Measurements from ENCODE around the gene ZNF783.
"Not testable (repeated sequence)": the region's sequence is repeated elsewhere in the genome, so short reads cannot be mapped to it uniquely, and the experiment has no call there.

The ZNF783 gene

DNA sequence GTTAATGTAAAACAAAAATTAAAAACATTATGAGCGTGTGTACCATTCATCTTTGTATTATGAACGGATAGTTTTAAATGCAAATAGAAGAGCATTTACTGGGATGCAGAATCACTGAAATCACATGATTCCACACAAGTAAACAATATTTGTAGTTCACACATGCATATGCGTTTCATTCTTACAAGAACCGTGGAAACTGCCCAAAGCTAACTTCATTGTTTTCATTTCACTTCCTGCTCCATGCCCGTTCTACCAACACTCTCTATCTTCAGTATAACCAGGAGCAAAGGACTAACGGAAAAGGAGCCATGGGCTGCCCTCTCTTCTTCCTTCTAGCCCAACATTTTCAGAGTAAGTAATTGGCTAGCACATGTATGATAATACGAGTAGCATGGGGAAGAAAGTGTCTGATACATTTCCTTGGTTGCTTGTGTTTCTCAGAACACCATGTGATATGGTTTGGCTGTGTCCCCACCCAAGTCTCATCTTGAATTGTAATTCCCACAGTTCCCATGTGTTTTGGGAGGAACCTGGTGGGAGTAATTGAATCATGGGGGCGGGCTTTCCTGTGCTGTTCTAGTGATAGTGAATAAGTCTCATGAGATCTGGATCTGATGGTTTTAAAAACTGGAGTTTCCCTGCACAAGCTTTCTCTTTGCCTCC is 38.8 kb downstream of the ZNF783 start:
- no peak for DNase-seq (ENCODE audit: low read depth)

DNA sequence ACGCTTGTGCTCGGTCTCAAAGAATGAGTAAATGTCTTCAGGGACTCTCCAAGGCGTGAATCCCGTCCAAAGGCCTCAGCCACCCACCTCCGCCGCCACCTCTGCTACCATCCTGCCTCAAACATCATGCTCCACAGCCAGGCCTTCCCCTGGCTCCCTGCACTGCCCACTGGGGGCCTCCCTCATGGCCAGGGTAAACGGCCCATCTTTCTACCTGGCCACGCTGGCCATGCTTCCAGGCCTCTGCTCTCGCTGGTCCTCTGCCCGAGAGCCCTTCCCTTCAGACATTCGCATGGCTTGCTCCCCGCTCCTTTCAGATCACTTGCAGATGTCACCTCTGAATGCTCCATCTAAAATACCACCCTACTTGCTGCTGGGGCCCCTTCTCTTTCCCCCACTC is 40.2 kb downstream of the ZNF783 start:
- no peak for DNase-seq (ENCODE audit: low read depth)

DNA sequence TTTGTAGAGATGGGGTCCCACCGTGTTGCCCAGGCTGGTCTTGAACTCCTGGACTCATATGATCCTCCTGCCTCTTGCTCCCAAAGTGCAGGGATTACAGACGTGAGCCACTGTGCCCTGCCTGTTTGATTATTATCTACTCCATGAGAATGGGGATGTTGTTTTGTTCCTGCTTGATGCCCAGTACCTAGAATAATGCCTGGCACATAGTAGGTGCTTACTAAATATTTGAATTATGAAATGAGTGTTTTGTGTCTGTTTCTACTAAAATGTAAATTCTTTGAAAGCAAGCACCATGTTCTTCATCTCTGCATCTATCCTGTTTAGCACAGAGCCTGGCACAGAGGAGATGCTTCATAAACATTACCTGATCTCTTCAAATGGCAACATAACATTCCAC is 40.9 kb downstream of the ZNF783 start:
- no peak for DNase-seq (ENCODE audit: low read depth)

DNA sequence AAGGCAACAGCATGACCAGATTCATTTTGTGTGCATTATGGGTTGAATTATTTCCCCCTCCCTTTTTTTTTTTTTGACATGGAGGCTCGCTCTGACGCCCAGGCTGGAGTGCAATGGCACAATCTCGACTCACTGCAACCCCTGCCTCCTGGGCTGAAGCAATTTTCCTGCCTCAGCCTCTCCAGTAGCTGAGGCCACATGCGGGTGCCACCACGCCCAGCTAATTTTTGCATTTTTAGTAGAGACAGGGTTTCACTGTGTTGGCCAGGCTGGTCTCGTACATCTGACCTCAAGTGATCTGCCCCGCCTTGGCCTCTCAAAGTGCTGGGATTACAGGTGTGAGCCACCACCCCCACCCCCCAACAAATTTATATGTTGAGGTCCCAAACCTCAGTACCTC is 42.0 kb downstream of the ZNF783 start:
- DNase-seq (ENCODE audit: low read depth) = no peak

DNA sequence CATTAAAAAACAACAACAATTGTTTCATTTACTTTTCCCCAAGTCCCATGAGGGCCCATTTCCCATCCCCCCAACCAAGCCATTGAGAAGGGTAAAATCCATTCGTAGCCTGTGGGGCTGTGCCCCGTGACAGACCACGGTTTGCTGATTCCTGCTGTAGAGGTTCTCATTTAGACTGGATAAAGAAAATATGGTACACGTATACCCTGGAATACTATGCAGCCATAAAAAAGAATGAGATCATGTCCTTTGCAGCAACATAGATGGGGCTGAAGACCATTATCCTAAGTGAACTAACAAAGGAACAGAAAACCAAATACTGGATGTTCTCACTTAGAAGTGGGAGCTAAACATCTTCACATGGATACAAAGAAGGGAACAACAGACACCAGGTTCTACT is 44.9 kb downstream of the ZNF783 start:
- no peak for DNase-seq (ENCODE audit: low read depth)

DNA sequence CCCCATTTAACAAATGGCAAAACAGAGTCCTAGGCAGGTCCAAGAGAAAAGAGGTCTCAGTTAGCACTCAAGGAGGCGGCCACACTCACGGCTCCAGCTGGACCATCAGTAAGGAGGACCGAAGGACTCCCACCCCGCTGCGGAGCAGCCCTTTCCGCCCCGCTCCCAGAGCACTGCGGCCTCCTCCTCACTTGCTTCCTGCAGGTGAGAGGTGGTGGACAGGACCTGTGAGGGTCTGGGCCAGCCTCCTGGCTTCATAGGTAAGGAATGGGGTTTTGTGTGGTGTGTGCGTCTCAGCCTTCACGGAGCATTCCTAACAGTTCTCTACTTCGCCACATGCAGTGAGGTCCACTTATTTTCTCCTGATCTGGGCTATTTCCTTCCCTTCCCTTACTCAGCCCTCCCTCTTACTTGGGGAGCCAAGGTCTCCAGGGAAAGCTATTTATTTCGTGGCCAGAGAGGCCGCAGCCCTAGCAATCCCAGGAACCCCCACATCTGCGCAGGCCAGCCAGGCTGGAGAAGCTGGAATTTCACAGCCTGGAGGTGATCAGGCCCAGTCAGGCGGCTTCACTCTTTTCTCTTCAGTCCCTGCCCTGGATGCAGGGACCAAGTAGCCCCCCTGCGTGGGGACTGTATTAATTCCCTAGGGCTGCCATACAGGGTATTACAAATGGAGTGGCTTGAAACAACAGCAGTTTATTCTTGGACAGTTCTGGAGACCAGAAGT is 45.9 kb downstream of the ZNF783 start:
- DNase-seq (ENCODE audit: low read depth) = no peak

DNA sequence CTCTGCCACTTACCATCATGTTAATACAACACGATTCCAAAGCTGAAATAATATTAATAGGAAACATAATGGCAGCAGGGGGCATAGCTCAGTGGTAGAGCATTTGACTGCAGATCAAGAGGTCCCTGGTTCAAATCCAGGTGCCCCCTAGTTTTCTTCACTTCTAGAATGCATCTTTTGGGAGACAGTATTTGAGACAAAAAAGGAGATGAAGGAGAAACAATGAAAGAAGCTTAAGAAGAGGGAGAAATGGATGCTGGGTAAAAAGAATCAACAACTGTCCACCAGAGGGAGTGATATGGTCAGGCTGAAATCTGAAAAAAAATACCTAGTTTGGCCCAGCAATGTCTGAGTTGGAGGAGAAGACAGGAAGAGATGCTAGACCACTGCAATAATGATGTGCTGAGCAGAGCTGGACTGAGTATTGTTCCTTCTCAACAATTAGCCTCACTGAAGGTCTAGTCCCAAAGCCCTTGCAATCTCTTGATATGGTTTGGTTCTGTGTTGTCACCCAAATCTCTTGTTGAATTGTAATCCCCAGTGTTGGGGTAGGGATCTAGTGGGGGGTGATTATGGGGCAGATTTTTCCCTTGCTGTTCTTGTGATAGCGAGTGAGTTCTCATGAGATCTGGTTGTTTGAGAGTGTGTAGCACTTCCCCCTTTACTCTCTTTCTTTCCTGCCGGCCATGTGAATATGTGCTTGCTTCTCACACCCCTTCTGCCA is 48.3 kb downstream of the ZNF783 start:
- no peak for DNase-seq (ENCODE audit: low read depth)

DNA sequence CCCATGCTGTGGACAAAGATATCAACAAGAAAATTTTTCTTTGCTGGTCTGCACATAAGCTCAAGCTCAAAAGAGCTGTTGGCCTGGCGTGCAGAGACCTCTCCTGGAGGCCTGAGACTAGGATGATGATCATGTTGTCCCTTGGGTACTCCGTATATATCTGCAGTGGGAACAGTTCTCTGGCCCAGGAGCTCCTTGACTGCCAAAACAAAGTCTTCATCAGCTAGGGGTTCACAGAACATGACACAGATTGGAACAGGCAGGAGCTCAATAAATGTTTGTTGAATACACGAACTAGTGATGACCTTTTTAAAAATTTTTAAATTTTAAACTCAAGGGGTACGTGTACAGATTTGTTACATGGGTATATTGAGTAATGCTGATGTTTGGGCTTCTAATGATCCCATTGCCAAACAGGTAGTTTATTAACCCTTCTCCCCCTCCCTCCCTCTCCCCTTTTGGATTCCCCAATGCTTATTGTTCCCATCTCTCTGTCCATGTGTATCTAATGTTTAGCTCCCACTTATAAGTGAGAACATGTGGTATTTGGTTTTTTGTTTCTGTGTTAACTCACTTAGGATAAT is 49.1 kb downstream of the ZNF783 start:
- no peak for DNase-seq (ENCODE audit: low read depth)

DNA sequence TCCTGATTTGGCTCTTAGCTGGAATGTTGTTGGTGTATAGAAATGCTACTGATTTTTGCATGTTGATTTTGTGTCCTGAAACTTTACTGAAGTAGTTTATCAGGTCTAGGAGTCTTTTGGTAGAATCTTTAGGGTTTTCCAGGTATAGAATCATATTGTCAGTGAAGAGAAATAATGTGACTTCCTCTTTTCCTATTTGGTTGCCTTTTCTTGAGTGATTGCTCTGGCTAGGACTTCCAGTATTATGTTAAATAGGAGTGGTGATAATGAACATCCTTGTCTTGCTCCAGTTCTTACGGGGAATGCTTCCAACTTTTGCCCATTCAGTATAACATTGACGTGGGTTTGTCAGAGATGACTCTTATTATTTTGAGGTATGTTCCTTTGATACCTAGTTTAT is 52.0 kb downstream of the ZNF783 start:
- DNase-seq (ENCODE audit: low read depth) = no peak

DNA sequence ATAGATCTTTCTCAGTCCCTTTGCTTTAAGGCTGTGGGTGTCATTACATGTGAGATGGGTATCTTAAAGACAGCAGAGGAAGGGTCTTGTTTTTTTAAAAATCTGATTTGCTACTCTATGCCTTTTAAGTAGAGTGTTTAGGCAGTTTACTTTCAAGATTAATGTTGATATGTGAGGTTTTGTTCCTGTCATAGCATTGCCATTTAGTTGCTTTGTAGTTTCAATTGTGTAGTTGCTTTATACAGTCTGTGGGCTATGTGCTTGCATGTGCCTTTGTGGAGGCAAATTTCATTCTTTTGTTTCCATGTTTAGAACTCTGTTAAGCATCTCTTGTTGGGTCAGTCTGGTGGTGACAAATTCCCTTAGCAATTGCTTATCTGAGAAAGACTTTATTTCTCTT is 54.6 kb downstream of the ZNF783 start:
- DNase-seq (ENCODE audit: low read depth) = no peak

DNA sequence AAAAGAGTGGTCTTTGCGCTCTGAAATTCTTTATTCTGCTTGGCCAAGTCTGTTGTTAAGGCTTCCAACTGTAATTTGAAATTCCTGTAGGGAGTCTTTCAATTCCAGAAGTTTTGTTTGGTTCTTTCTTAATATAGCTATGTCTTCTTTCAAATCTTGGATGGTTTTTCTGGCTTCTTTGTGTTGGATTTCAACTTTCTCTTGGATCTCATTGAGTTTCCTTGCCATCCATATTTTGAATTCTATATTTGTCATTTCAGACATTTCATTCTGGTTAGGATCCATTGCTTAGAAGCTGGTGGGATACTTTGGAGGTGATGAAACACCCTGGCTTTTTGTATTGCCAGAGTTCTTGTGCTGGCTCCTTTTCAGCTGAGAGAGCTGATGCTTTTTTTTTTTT is 55.5 kb downstream of the ZNF783 start:
- DNase-seq (ENCODE audit: low read depth) = no peak

DNA sequence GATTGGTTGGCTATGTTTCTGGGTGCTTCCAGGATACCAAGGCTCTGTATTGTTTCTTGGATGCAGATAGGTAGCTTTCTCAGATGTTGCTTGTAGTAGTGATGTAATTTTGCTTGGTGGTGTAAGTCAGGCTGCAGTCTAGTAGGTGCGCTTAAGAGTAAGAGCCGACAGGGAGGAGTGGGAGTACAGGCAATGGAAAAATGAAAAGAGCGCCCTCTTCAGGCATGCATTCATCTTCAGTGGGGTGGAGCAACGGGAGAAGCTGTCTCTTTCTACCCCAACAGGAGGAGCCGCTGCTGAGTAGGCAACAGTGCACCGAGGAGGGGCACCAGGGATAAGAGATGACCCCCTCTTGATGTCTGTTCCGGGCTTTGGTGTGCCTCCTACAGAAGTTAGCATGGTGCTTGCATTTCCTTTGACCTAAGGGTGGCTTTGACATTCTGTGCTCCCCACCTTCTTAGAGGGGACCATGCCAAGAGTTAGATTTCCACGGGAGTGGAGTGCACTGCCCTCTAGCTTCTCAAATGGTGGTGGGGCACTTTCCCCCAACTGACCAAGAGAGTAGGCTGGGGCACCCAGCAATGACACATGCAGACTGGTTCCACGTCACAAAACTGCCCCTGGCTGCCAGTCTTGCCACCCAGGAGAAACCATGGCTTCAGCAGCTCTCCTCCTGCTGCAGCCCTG is 56.1 kb downstream of the ZNF783 start:
- no peak for DNase-seq (ENCODE audit: low read depth)

DNA sequence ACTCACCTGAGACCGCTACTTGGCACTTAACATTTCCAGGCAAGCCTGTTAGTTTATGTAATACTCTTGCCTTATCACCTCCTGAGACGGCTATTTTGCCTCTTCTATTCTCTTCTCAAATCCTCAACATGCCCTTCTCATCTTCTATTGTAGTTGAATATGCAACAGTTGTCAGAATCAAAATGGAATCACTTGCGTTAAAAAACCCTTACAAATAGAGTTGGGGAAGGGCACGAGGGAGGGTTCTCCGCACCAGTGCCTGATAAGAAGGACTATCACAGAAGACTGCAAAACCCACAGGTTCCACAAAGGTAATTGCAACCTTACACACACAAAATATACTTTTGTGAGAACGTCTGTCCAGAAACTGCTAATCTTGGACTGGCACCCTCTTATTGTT is 57.4 kb downstream of the ZNF783 start:
- DNase-seq (ENCODE audit: low read depth) = no peak

DNA sequence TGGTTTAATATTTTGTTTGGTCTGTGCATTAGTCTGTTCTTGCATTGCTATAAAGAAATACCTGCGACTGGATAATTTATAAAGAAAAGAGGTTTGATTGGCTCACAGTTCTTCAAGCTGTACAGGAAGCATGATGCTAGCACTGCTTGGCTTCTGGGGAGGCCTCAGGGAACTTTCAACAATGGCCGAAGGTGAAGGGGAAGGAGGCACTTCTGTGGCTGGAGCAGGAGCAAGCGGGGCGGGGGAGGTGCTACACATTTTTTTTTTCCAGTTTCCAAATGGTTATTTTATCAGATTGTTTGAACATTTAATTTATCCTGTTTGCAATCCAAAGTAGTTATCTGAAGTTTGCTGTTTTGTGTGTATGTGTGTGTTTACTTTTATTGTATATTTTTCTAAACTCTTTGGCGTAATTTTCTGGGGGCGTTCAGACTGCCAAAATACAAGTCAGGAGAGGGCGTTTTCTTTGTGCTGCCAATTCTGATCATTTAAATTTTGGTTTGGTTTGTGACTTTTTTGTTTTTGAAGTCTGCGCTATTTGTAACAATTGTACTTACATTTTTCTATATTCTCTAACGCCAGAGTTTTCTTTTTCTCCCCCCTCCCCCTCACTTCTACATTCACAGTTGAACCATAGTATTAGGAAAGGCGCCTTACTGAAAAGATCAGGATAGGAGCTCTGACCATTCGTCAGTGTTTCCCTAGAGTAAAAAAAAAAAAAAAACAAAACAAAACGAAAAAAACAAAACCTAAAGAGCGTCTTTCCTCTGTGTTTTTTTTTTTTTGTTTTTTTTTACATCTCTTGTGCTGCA is 58.5 kb downstream of the ZNF783 start:
- DNase-seq (ENCODE audit: low read depth) = no peak

DNA sequence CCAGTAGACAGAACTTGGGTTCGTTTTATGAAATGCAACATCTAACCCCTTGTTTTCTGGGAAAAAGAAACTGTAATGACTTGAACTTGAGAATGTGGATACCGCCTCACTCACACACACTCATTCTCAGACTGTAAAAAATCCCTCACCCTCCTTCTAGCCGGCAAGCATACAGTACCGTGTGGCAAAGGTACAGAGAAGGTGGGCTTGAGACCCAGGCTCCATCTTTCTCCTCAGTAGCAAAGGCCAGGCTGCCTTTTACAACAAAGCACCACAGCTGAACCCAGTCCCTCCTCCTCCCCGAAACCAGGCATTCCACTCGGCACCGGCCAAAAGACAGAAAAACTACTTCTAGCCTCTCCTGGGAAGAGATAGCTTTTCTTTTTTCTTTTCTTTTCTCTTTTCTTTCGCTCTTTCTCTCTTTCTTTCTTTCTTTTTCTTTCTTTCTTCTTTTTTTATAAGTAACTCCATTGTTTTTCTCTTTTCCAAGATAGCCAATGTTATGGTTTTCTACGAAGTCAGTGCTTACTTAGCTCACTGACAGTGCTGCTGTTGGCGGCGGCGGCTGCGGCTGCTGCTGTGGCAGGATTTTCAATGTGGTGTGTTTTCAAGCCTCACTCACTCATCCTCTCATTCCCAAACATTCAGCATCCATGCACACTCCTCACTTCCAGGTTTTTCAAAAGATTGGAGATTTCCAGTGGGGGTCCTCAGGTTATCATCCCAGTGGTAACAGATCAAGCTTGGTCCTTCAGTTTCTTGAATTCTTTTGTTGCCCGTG is 59.3 kb downstream of the ZNF783 start:
- not testable (repeated sequence) for DNase-seq (ENCODE audit: low read depth)

DNA sequence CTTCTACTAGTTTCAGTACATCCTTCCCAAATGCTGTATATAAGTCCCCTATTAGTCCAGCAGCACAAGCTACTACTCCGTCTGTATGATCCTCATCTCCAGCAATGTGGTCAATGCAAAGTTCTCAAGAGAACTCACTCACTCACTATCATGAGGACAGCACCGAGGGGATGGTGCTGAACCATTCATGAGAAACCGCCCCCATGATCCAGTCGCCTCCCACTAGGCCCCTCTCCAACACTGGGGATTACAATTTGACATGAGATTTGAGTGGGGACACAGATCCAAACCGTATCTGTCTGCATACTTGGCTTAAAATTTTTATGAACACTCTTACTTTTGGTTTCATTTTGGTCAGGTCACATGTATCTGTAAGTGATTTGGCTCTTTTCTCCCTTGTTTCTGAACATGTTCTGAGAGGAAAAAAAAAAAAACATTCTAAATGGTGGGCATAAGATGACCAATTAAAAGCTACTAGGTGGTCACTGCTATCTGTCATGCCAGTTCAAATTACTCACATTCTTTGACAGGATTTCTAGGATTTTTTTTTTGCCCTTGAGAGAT is 60.1 kb downstream of the ZNF783 start:
- no peak for DNase-seq (ENCODE audit: low read depth)

DNA sequence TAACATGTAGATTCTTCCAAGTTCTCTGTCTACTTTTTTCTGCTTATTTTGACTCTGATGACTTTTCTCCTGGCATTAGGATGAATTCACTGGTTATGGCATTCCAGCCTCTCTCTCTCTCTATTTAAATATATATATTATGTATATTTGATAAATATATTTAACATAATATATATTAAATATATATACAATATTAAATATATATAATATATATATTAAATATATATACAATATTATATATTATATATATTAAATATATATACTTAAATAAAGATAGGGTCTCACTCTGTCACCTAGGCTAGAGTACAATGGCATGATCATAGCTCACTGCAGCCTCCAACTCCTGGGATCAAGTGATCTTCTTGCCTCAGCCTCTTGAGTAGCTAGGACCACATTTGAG is 60.7 kb downstream of the ZNF783 start:
- DNase-seq (ENCODE audit: low read depth) = no peak

DNA sequence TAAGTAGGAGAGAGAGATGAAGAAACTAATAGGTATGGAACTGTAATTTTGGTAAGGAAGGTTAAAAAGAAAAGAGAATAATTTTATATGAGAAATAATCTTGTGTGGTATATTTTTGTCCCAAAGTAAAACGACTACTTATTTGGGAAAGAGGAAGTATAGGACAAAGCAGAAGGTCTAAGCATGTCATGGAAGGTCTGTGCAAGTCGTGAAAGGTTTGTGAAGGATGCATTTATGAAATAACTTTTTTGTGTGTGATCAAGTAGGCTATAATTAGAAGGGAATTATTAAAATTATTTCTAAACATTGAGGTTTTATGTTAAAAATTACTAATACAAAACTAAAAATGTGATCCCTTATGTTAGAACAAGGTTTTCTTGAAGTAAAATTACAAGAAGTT is 63.3 kb downstream of the ZNF783 start:
- DNase-seq (ENCODE audit: low read depth) = no peak

DNA sequence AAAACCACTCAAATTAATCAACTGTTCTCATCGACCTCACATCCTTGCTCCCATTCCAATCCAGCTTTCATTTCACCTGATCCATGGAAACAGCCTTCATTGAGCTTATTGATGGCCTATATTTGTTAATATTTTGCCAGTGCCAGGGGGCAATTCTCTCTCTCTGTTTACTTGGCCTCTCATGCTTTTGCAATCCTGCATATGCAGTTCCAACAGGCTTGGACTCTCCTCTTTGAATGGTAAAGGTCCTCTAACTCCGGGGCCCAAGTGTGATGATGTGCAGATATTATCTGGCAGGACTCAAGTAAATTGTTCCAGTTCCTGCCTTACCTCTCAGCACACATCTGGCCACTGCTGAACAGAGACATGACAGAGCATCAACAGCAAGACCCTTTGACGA is 67.3 kb downstream of the ZNF783 start:
- no peak for DNase-seq (ENCODE audit: low read depth)

DNA sequence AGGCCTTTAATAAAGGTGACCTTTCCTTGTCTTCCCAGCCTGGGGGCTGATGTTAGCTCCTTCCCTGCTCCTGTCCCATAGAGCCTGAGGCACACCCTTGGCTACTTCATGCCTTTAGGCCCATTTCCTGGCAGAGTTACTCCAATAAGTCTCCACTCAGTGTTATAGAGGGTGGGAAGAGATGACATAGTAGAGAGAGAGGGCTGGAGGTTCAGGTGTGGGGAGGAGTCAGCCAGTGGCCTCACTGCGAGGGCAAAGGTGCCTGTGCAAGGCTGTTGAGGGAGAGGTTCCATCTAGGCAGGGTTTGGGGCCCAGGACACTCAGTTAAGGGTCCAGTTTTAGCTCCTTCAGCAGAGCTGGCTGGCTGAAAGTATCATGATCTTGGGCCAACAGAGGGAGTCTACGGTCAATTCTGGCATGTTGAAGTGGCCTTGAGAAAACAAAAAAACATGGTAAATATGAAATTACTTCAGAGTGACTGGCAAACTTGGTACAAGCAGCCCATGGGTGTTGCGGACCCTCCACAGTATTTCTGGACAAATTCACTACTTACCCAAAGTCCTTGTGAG is 67.9 kb downstream of the ZNF783 start:
- DNase-seq (ENCODE audit: low read depth) = no peak

All from activated gamma-delta T cell treated with anti-CD3 and anti-CD28 coated beads, Interleukin-2, amount 50 U/mL, for 16 hours (primary cell).